Left renal cortex interstitium (tissue), 4 donors: Measurements from ENCODE around the gene CD86. TPM values are rescaled to one million over a fixed set of nuclear protein-coding genes. Genes with fewer than 3 reads are reported as not detected.
"Not testable (repeated sequence)": the region's sequence is repeated elsewhere in the genome, so short reads cannot be mapped to it uniquely, and the experiment has no call there.

Experiments used
- DNase-seq, 4 donors: peaks; one replicate each; pipeline ENCODE4 v3.0.0-alpha.2; 2013; ENCODE audit warnings: low read depth in 4 of 4, low spot score in 2 of 4, missing footprints in 1 of 4
- polyA plus RNA-seq, 4 donors: library from polyadenylated mRNA; unstranded; fragments of 120-200 nt; gene quantifications; one replicate each; pipeline ENCODE4 v1.2.1, GENCODE V29; 2013; ENCODE audit not compliant: insufficient read length in 4 of 4

Gene CD86
- polyA plus RNA-seq, 4 donors, result 1.7 to 2.5 (median 2.0) TPM

GRCh38 chr3:122146466-122146865 is 91.3 kb downstream of the CD86 start:
- DNase-seq, result no peak

- no peak for DNase-seq
These were observed 93.9 kb downstream of the CD86 start for GRCh38 chr3:122148941-122149627.

- no peak for DNase-seq
These were observed 96.3 kb downstream of the CD86 start for GRCh38 chr3:122151480-122151879.

GRCh38 chr3:122164983-122165382 is 109.8 kb downstream of the CD86 start:
- not testable (repeated sequence) for DNase-seq

GRCh38 chr3:122167630-122168029 is 112.5 kb downstream of the CD86 start:
- DNase-seq, result no peak

GRCh38 chr3:122168044-122168443 is 112.9 kb downstream of the CD86 start:
- DNase-seq, result no peak

- DNase-seq, result no peak
These were observed 114.7 kb downstream of the CD86 start for GRCh38 chr3:122169911-122170310.

Other genes with a start within 250 kb of the CD86 start
- gene IQCB1, start 220.3 kb upstream of the CD86 start, polyA plus RNA-seq, result 10 to 100 TPM; 29.1 to 40.7 (median 39.2) TPM
- 10 to 100 TPM in 1 of 4 donors, 1 to 10 TPM in 3; 7.8 to 10.6 (median 7.8) TPM for gene EAF2, start 220.2 kb upstream of the CD86 start, polyA plus RNA-seq
- gene SLC15A2, start 161.0 kb upstream of the CD86 start, polyA plus RNA-seq, result 10 to 100 TPM in 3 of 4 donors, 1 to 10 TPM in 1; 7.3 to 16.6 (median 14.4) TPM
- 1 to 10 TPM; 8.0 to 9.2 (median 8.6) TPM for gene ILDR1, start 33.1 kb upstream of the CD86 start, polyA plus RNA-seq
- 10 to 100 TPM; 18.7 to 29.2 (median 26.0) TPM for gene CASR, start 128.3 kb downstream of the CD86 start, polyA plus RNA-seq